ENCODE data around the gene C6orf52. TPM values are rescaled to one million over a fixed set of nuclear protein-coding genes. Genes with fewer than 3 reads are reported as not detected.

Gene C6orf52
- total RNA-seq, 3 donors from 2014 or later, result 1.2 to 1.7 TPM; not detected in 1

- H3K4me1 ChIP-seq (ENCODE audit: low read depth), result peaks cover 16% of the 10 kb centered on the region
- ATAC-seq, result no peak
- intact Hi-C loops (cut with DNase I, micrococcal nuclease), result loop anchor here (5.0 to 10.0 kb wide), 2 partner anchors 181 to 188 kb away; no protein-coding TSS in a partner anchor
- no peaks in the 10 kb centered on the region for H3K9me3 ChIP-seq
- no peak for TF ChIP-seq CTCF (IDR thresholded peaks at IDR 0.05)
- H3K36me3 ChIP-seq (ENCODE audit: low read depth), result no peaks in the 10 kb centered on the region
- H3K4me3 ChIP-seq, result no peak overlapping the region
- DNase-seq, result no peak
Measured at GRCh38 chr6:10692965-10693538, 1.4 kb downstream of the C6orf52 start.

GRCh38 chr6:10690651-10691445 lies 3.6 kb downstream of the C6orf52 start:
- intact Hi-C loops (cut with DNase I, micrococcal nuclease), result loop anchor here (5.0 to 10.0 kb wide), 2 partner anchors 179 to 186 kb away; no protein-coding TSS in a partner anchor
- Histone ChIP-seq H3K36me3 (ENCODE audit: low read depth) (no peaks in the 10 kb centered on the region), H3K9me3 (no peaks in the 10 kb centered on the region), H3K4me3 (no peak overlapping the region), H3K4me1 (ENCODE audit: low read depth) (peaks cover 11% of the 10 kb centered on the region)
- DNase-seq (no peak), ATAC-seq (no peak)
- no peak for TF ChIP-seq CTCF (IDR thresholded peaks at IDR 0.05)

GRCh38 chr6:10687582-10687981 lies 6.8 kb downstream of the C6orf52 start:
- Histone ChIP-seq H3K36me3 (ENCODE audit: low read depth) (no peaks in the 10 kb centered on the region), H3K4me1 (ENCODE audit: low read depth) (no peaks in the 10 kb centered on the region), H3K9me3 (no peaks in the 10 kb centered on the region), H3K4me3 (no peak overlapping the region)
- no peak for DNase-seq
- no peak for TF ChIP-seq CTCF (IDR thresholded peaks at IDR 0.05)
- no peak for ATAC-seq
- intact Hi-C loops (cut with DNase I, micrococcal nuclease), result no loop called here

GRCh38 chr6:10686901-10687300 lies 7.5 kb downstream of the C6orf52 start:
- DNase-seq (no peak), ATAC-seq (no peak)
- intact Hi-C loops (cut with DNase I, micrococcal nuclease), result no loop called here
- Histone ChIP-seq H3K4me3 (no peak overlapping the region), H3K36me3 (ENCODE audit: low read depth) (no peaks in the 10 kb centered on the region), H3K9me3 (no peaks in the 10 kb centered on the region), H3K4me1 (ENCODE audit: low read depth) (no peaks in the 10 kb centered on the region)
- TF ChIP-seq CTCF (IDR thresholded peaks at IDR 0.05), result no peak

- Histone ChIP-seq H3K36me3 (ENCODE audit: low read depth) (no peaks in the 10 kb centered on the region), H3K4me1 (ENCODE audit: low read depth) (no peaks in the 10 kb centered on the region), H3K4me3 (no peak overlapping the region), H3K9me3 (no peaks in the 10 kb centered on the region)
- intact Hi-C loops (cut with DNase I, micrococcal nuclease), result no loop called here
- TF ChIP-seq CTCF (IDR thresholded peaks at IDR 0.05), result no peak
- DNase-seq (no peak), ATAC-seq (no peak)
Measured at GRCh38 chr6:10685092-10685915, 9.1 kb downstream of the C6orf52 start.
